Thymus (tissue), 11 donors: ENCODE results near the gene KRT36. TPM values are rescaled to one million over a fixed set of nuclear protein-coding genes. Genes with fewer than 3 reads are reported as not detected.

ENCODE experiments used
- DNase-seq, 9 donors: peaks; one replicate each; pipeline ENCODE4 v3.0.0-alpha.2; 2013; ENCODE audit warnings: low spot score in 9 of 9, low read depth in 6 of 9, missing footprints in 1 of 9
- H3K27ac ChIP-seq, 2 donors: one replicate each; pipeline ENCODE4 v1.5.1; 2013; ENCODE audit warnings: control low read depth in 1 of 2, low read depth in 1 of 2, low read length in 1 of 2, mild to moderate bottlenecking in 1 of 2, moderate library complexity in 1 of 2
- H3K27me3 ChIP-seq, 2 donors: one replicate each; pipeline ENCODE4 v1.5.1; 2013; ENCODE audit warnings: low read length in 1 of 2; ENCODE audit not compliant: control insufficient read depth in 2 of 2, insufficient read depth in 1 of 2
- H3K36me3 ChIP-seq, 2 donors: one replicate each; pipeline ENCODE4 v1.5.1; 2013; ENCODE audit warnings: low read length in 1 of 2, mild to moderate bottlenecking in 1 of 2, moderate library complexity in 1 of 2; ENCODE audit not compliant: control insufficient read depth in 2 of 2, insufficient read depth in 2 of 2
- H3K4me1 ChIP-seq, 2 donors: one replicate each; pipeline ENCODE4 v1.5.1; 2013; ENCODE audit warnings: low read length in 2 of 2; ENCODE audit not compliant: control insufficient read depth in 2 of 2, insufficient read depth in 2 of 2
- H3K4me3 ChIP-seq, 2 donors: one replicate each; pipeline ENCODE4 v1.5.1; 2013; ENCODE audit warnings: low read length in 2 of 2, control low read depth in 1 of 2, mild to moderate bottlenecking in 1 of 2
- H3K9me3 ChIP-seq, 2 donors: one replicate each; pipeline ENCODE4 v1.5.1; 2013; ENCODE audit warnings: low read length in 1 of 2, mild to moderate bottlenecking in 1 of 2; ENCODE audit not compliant: control insufficient read depth in 2 of 2, insufficient read depth in 1 of 2
- WGBS: extraction: QIAGEN DNeasy Blood & Tissue Kit; methylation state at CpG from one replicate; pipeline ENCODE4 v1.1.7; 2013; 5-methylcytosine and 5-hydroxymethylcytosine counted together
- polyA plus RNA-seq: library from polyadenylated mRNA; stranded (reverse); fragments of 200-250 nt; gene quantifications from one replicate; pipeline ENCODE4 v1.2.3, GENCODE V29; 2013
- total RNA-seq: library from RNA; stranded (reverse); fragments of 120-200 nt; gene quantifications from one replicate; pipeline ENCODE4 v1.2.4, GENCODE V29; 2013
- donor health status: healthy.

The KRT36 gene
- total and polyA plus RNA-seq, 2 donors = 1.2 to 3.5 TPM

GRCh38 chr17:41494524-41494923, 4.8 kb upstream of the KRT36 start:
- Histone ChIP-seq H3K27ac (no peak overlapping the region), H3K4me1 (peaks cover 0 to 9% of the 10 kb centered on the region in 2 donors), H3K27me3 (no peaks in the 10 kb centered on the region)

GRCh38 chr17:41492771-41493170, 3.1 kb upstream of the KRT36 start:
- WGBS = 76% methylated on average over 4 of the region's 4 CpGs
- Histone ChIP-seq H3K4me1 (peaks cover 0 to 6% of the 10 kb centered on the region in 2 donors), H3K27me3 (no peaks in the 10 kb centered on the region), H3K9me3 (no peaks in the 10 kb centered on the region), H3K4me3 (no peak overlapping the region), H3K27ac (no peak overlapping the region), H3K36me3 (no peaks in the 10 kb centered on the region)
- DNase-seq = peak in 1 of 9 donors; percentile 17

More at GRCh38 chr17:41494524-41494923, 4.8 kb upstream of the KRT36 start:
- Histone ChIP-seq H3K4me3 (no peak overlapping the region), H3K36me3 (no peaks in the 10 kb centered on the region), H3K9me3 (no peaks in the 10 kb centered on the region)
- no peak for DNase-seq
- WGBS = 81% methylated on average over 2 of the region's 2 CpGs

GRCh38 chr17:41492351-41492750, 2.6 kb upstream of the KRT36 start:
- Histone ChIP-seq H3K9me3 (no peaks in the 10 kb centered on the region), H3K36me3 (no peaks in the 10 kb centered on the region), H3K4me1 (peaks cover 0 to 6% of the 10 kb centered on the region in 2 donors), H3K27ac (no peak overlapping the region), H3K4me3 (no peak overlapping the region), H3K27me3 (no peaks in the 10 kb centered on the region)
- WGBS = 77% methylated on average over 6 of the region's 6 CpGs
- DNase-seq = no peak

- WGBS = 70% methylated on average over 2 of the region's 2 CpGs
- Histone ChIP-seq H3K4me3 (no peak overlapping the region), H3K27ac (no peak overlapping the region), H3K9me3 (no peaks in the 10 kb centered on the region), H3K4me1 (peaks cover 0 to 6% of the 10 kb centered on the region in 2 donors), H3K36me3 (no peaks in the 10 kb centered on the region), H3K27me3 (no peaks in the 10 kb centered on the region)
- no peak for DNase-seq
Observed at GRCh38 chr17:41491476-41491875, 1.8 kb upstream of the KRT36 start.

- WGBS = 73% methylated on average over 10 of the region's 10 CpGs
- Histone ChIP-seq H3K27ac (no peak overlapping the region), H3K36me3 (no peaks in the 10 kb centered on the region), H3K4me1 (peaks cover 0 to 6% of the 10 kb centered on the region in 2 donors), H3K27me3 (no peaks in the 10 kb centered on the region), H3K4me3 (no peak overlapping the region), H3K9me3 (no peaks in the 10 kb centered on the region)
- no peak for DNase-seq
Observed at GRCh38 chr17:41490000-41490990, 585 bp upstream of the KRT36 start.

- WGBS = 66% methylated on average over 29 of the region's 29 CpGs
Observed at GRCh38 chr17:41486809-41487530, 2.7 kb downstream of the KRT36 start.

GRCh38 chr17:41486316-41486715, 3.4 kb downstream of the KRT36 start:
- H3K36me3 ChIP-seq = no peaks in the 10 kb centered on the region
- no peaks in the 10 kb centered on the region for H3K27me3 ChIP-seq
- H3K27ac ChIP-seq = no peak overlapping the region
- H3K4me3 ChIP-seq = no peak overlapping the region
- H3K4me1 ChIP-seq = no peaks in the 10 kb centered on the region
- H3K9me3 ChIP-seq = no peaks in the 10 kb centered on the region
- DNase-seq = no peak
- WGBS = 95% methylated on average over 13 of the region's 13 CpGs

More at GRCh38 chr17:41486809-41487530, 2.7 kb downstream of the KRT36 start:
- Histone ChIP-seq H3K36me3 (no peaks in the 10 kb centered on the region), H3K4me3 (no peak overlapping the region), H3K4me1 (no peaks in the 10 kb centered on the region), H3K27me3 (no peaks in the 10 kb centered on the region), H3K27ac (no peak overlapping the region), H3K9me3 (no peaks in the 10 kb centered on the region)
- peak in 1 of 9 donors; percentile 8 for DNase-seq

GRCh38 chr17:41484920-41485904, 4.5 kb downstream of the KRT36 start:
- no peaks in the 10 kb centered on the region for H3K4me1 ChIP-seq
- H3K27ac ChIP-seq = no peak overlapping the region
- no peak overlapping the region for H3K4me3 ChIP-seq
- no peak for DNase-seq
- H3K27me3 ChIP-seq = no peaks in the 10 kb centered on the region
- H3K36me3 ChIP-seq = no peaks in the 10 kb centered on the region
- 95% methylated on average over 8 of the region's 8 CpGs for WGBS
- no peaks in the 10 kb centered on the region for H3K9me3 ChIP-seq
